HG03460 (cell line): ENCODE results near the gene TEKT4.
"Not testable (repeated sequence)": the region's sequence is repeated elsewhere in the genome, so short reads cannot be mapped to it uniquely, and the experiment has no call there.

Experiments
- ATAC-seq: cut with Tn5 transposase; IDR thresholded peaks from one replicate; pipeline ENCODE4 v1.9.1; 2021; ENCODE audit not compliant: unreplicated experiment

TEKT4 gene

GRCh38 chr2:94875064-94875819 lies 4.0 kb downstream of the TEKT4 start:
- ATAC-seq: no peak

- no peak for ATAC-seq
Observed at GRCh38 chr2:94875820-94876522, 4.7 kb downstream of the TEKT4 start.

- no peak for ATAC-seq
Observed at GRCh38 chr2:94876523-94876863, 5.3 kb downstream of the TEKT4 start.

DNA sequence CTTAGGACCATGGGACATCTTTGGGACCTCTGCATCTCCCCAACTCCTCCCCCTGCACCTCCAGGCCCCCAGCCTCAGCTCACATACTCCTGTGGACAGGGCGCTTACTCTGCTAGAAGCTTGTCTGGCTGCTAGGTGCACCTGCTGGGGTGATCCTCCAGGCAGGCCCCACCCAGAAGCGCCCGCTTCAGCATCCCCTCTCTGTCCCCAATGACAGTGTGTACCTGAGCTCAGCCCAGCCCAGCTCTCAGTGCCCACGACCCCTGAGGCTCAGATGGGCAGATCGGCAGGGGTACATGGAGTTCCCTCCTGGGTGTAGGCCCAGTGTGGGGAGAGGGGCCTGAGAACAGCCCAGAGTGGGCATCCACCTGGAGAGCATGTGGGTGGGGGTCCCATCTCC lies 5.9 kb downstream of the TEKT4 start:
- ATAC-seq: no peak

DNA sequence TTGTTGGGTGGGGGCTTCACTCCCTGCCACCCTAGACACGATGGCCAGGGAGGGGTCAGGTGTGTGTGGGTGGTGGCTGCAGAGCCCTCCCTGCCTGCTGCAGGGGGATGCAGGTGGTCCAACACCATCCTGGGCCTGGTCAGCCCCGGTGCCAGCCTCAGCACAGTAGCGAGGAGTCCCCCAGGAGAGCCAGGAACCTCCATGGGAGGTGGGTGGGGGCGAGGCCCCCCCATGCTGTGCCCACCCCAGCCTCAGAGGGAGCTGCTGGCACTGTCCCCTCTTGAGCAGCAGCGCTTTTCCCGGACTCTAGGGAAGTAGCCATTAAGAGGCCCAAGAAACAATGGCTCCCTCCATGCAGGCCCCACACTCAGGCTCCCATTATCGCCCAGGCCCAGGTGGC lies 7.3 kb downstream of the TEKT4 start:
- ATAC-seq: not testable (repeated sequence)

DNA sequence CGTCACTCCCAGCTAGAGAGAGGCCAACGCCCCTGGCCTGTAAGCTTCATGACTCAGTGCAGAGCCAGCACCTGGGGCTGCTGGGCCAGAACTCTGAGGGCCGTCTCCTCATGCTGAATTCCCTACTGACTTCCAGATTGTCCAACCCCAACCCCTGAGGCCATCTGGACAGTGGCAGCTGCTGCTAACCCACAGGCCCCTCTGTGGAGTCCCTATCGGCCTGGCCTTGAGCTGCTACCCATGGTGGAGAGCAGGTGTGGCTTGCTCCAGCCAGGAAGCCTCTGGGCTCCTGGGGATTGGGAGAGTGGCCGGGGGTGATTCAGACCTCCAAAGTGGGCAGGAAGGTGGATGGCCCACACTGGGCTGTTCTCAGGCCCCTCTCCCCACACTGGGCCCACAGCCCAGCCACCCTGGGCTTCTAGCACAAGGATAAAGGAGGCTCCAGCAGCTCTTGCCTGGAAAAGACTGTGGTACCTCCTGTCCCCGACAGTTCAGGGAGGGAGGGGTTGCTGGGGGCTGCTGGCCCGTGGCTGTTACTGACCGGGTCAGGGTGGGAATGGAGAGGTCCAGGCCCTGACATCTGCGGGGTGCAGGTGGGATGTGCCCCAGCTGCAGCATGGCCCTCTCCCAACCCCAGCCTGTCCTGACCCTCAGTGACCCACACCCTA lies 8.2 kb downstream of the TEKT4 start:
- no peak for ATAC-seq

DNA sequence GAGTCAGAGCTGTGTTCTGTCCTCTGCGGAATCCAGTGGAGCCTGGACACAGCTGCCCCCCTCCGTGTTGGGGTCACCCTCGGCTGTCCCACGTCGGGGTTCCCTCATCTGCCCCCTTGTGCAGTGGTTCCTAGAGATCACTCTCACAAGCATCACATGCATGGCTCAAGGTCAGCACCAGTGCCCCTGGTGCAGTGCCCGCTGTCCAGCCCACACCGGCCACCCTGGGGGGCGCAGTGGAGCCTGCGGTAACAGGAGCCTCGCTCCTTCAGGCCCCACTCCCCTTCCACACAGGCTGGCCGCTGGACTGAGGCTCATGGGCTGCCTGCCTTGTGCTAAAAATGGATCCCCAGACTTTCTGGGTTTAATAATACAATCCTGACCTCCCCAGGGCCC lies 8.8 kb downstream of the TEKT4 start:
- ATAC-seq: no peak

- ATAC-seq: no peak
Observed at GRCh38 chr2:94880507-94880906, 9.3 kb downstream of the TEKT4 start.

DNA sequence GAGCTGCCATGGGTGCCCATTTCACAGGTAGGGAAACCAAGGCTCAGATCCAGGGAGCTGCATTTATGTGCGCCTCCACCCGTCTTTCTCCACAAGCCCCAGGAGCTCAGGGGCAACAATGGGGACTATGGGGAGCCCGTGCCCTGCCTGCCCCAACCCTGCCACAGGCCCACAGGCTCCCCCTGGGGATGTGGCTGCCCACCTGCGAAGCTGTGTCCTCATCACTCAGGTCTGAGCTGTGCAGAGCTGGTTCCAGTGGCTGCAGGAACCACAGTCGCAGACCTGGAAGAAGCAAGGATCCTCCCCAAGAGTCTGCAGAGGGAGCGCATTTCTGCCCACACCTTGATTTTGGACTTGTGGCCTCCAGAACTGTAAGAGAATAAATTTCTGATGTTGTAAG lies 9.8 kb downstream of the TEKT4 start:
- ATAC-seq: no peak

DNA sequence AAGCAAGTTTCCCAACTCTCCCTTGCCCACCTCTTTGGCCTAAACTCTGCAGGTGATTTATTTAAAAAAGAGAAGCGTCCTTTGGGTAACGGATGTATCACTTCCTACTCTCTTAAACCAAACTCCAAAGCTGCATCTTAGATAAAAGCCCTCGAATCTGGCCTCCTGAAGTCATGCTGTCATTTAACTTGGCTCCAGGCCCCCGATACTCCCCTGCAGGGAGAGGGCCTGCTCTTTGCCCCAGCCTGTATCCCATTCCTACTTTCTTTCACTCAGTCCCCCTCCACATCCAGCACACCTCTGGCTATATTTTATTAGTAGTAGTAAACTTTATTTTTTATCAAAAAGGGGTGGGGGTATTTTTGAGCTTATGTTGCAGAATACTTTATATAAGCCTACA lies 19.0 kb downstream of the TEKT4 start:
- no peak for ATAC-seq

GRCh38 chr2:94895273-94895672 lies 24.0 kb downstream of the TEKT4 start:
- not testable (repeated sequence) for ATAC-seq

- not testable (repeated sequence) for ATAC-seq
Observed at GRCh38 chr2:94906976-94907375, 35.7 kb downstream of the TEKT4 start.

DNA sequence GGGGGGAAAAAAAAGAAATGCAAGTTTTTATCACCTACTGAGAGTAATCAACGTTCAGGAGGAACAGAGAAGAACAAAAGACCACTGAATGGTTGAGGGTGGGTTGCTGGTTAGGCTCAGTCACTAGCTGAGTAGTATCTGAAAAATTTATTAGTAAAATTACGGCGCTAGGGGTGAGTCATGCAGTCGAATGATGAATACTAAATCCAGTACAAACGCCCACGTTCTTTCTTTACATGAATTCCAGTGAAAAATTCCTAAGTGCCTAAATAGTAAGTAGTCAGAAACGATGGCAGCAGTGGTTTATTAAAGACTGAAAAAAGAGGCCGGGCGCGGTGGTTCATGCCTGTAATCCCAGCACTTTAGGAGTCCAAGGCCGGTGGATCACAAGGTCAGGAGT lies 52.0 kb downstream of the TEKT4 start:
- no peak for ATAC-seq

DNA sequence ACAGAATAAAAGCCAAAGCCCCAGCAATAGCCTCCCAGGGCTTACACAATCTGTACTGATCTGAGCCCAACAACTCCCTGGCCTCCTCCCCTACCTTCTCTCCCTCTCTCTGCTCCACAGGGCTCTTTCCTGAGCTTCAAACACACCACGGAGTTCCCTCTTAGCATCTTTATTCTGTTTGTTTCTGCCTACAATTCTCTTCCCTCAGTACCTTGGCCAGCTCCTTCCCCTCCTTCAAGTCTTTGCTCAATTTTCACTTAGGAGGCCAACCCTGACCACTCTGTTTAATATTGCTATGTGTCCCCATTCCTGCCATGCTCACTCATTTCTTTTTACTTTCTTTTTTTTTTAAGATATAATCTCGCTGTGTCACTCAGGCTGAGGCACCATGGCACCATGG lies 53.8 kb downstream of the TEKT4 start:
- ATAC-seq: not testable (repeated sequence)
